ENCODE measurements around the gene FAM181B.

GRCh38 chr11:82711648-82712047, 22.0 kb downstream of the FAM181B start:
- TF ChIP-seq GATA2 (IDR thresholded peaks at IDR 0.05; ENCODE audit: low read depth, low read length) (no peak), GATA3 (IDR thresholded peaks at IDR 0.05; ENCODE audit: low read depth, low read length) (no peak)
